K562 (cell line): ENCODE data around the gene DIAPH1. TPM values are rescaled to one million over a fixed set of nuclear protein-coding genes. Genes with fewer than 3 reads are reported as not detected.

Source experiments
- CBFB ChIP-seq: sonication (generic); formaldehyde crosslinking; IDR thresholded peaks from 2 replicates; pipeline ENCODE4 v1.4.0; 2020; ENCODE audit warnings: mild to moderate bottlenecking, missing genetic modification reagents
- CCNT2 ChIP-seq: IDR thresholded peaks from 2 replicates; pipeline ENCODE4 v1.6.1; 2011; ENCODE audit warnings: borderline replicate concordance, low read depth, mild to moderate bottlenecking, moderate library complexity, mixed read lengths, low read length; ENCODE audit not compliant: insufficient read length; ENCODE audit errors: extremely low read depth
- FOS ChIP-seq: IDR thresholded peaks from 3 replicates; pipeline ENCODE4 v1.6.1; 2011; ENCODE audit not compliant: insufficient read length; ENCODE audit errors: extremely low read depth
- NFE2L1 ChIP-seq: fragments of 450-650 bp; IDR thresholded peaks from 2 replicates; pipeline ENCODE4 v1.6.1; 2016; ENCODE audit warnings: missing genetic modification characterization, low read depth, mild to moderate bottlenecking, missing compliant biosample characterization, moderate library complexity, borderline replicate concordance
- POLR2H ChIP-seq: IDR thresholded peaks from 2 replicates; pipeline ENCODE4 v1.6.1; 2016; ENCODE audit warnings: missing genetic modification characterization, low read depth, mild to moderate bottlenecking, control low read depth, missing compliant biosample characterization, moderate library complexity
- RAD21 ChIP-seq, 2 experiments: fragments of 250-450 bp in 1 of 2; fragments of 450-650 bp in 1 of 2; sonication (Bioruptor Pico) in 1 of 2; formaldehyde crosslinking in 1 of 2; IDR thresholded peaks in 1 of 2; conservative IDR thresholded peaks in 1 of 2; 2 replicates each; pipeline versions ENCODE4 v1.4.0 to v1.8.0; 2020 to 2022; ENCODE audit warnings: mild to moderate bottlenecking in 2 of 2, moderate library complexity in 1 of 2
- RB1 ChIP-seq: fragments of 450-650 bp; IDR thresholded peaks from 2 replicates; pipeline ENCODE4 v1.6.1; 2017; ENCODE audit warnings: low read depth, mild to moderate bottlenecking
- RNF2 ChIP-seq: sonication (generic); IDR thresholded peaks from 2 replicates; pipeline ENCODE4 v1.6.1; 2016
- SMAD3 ChIP-seq: fragments of 450-650 bp; formaldehyde crosslinking; conservative IDR thresholded peaks from 2 replicates; pipeline ENCODE4 v1.4.0; 2020; ENCODE audit warnings: mild to moderate bottlenecking
- ZBTB7A ChIP-seq: IDR thresholded peaks from 2 replicates; pipeline ENCODE4 v1.6.1; 2011; ENCODE audit warnings: low read depth, mild to moderate bottlenecking, low read length, moderate library complexity, borderline replicate concordance; ENCODE audit not compliant: control insufficient read depth
- ZNF24 ChIP-seq: fragments of 450-650 bp; IDR thresholded peaks from 2 replicates; pipeline ENCODE4 v1.6.1; 2016
- ZNF3 ChIP-seq: fragments of 250-450 bp; sonication (Bioruptor Pico); IDR thresholded peaks from 2 replicates; pipeline ENCODE4 v1.5.0; 2021; ENCODE audit warnings: mild to moderate bottlenecking, moderate library complexity
- ZZZ3 ChIP-seq: fragments of 450-650 bp; IDR thresholded peaks from 2 replicates; pipeline ENCODE4 v1.6.1; 2016; ENCODE audit warnings: antibody characterized with exemption, mild to moderate bottlenecking, moderate library complexity
- polyA plus RNA-seq, 8 experiments: library from polyadenylated mRNA; depleted of rRNA in 4 of 8; stranded (reverse) in 5 of 8; unstranded in 3 of 8; fragments of >200 nt; fragmentation: Nextera tagmentation in 2 of 8; fragmentation: Illumina TruSeq in 1 of 8; extraction: Ambion mirVana in 2 of 8; extraction: Trizol in 1 of 8; gene quantifications; 2 replicates each; pipeline versions ENCODE4 v1.2.1 to v1.2.3, GENCODE V29; 2011 to 2014; ENCODE audit warnings: inconsistent platforms in 1 of 8, missing spikeins in 1 of 8
- total RNA-seq, 7 experiments: library from RNA; depleted of rRNA in 6 of 7; stranded (reverse); fragments of >200 nt in 6 of 7; fragmentation: Illumina TruSeq in 2 of 7; extraction: Trizol in 2 of 7; gene quantifications; 2 replicates each; pipeline versions ENCODE4 v1.2.1 to v1.2.3, GENCODE V29; 2011 to 2021; ENCODE audit warnings: low replicate concordance in 1 of 7
- TF ChIP-seq, protein P1 (sequence below), 3 experiments: fragments of 200-800 bp in 1 of 3; sonication (Bioruptor generic) in 1 of 3; sonication (generic) in 1 of 3; formaldehyde crosslinking in 1 of 3; IDR thresholded peaks; 2 replicates each; pipeline versions ENCODE4 v1.6.1 to v1.8.0; 2016 to 2022; ENCODE audit warnings: mild to moderate bottlenecking in 2 of 3, missing compliant biosample characterization in 2 of 3, missing genetic modification characterization in 2 of 3, missing genetic modification reagents in 1 of 3
- TF ChIP-seq, protein P2 (sequence below): fragments of 250-450 bp; sonication (Bioruptor Pico); IDR thresholded peaks from 2 replicates; pipeline ENCODE4 v1.8.0; 2021; ENCODE audit warnings: borderline replicate concordance, mild to moderate bottlenecking, moderate library complexity; ENCODE audit not compliant: poor library complexity, severe bottlenecking
- TF ChIP-seq, protein P3 (sequence below): fragments of 250-450 bp; sonication (Bioruptor Pico); IDR thresholded peaks from 2 replicates; pipeline ENCODE4 v1.5.0; 2021
- TF ChIP-seq, protein P4 (sequence below): fragments of 450-650 bp; formaldehyde crosslinking; IDR thresholded peaks from 2 replicates; pipeline ENCODE4 v1.4.0; 2022; ENCODE audit warnings: mild to moderate bottlenecking, moderate library complexity
- TF ChIP-seq, protein P5 (sequence below): fragments of 250-450 bp; sonication (Bioruptor Pico); IDR thresholded peaks from 2 replicates; pipeline ENCODE4 v1.5.0; 2022; ENCODE audit warnings: mild to moderate bottlenecking
- TF ChIP-seq, protein P6 (sequence below): fragments of 450-650 bp; conservative IDR thresholded peaks from 2 replicates; pipeline ENCODE4 v1.6.1; 2016; ENCODE audit warnings: missing genetic modification characterization, low read depth, mild to moderate bottlenecking, control low read depth, missing compliant biosample characterization

Gene DIAPH1
- total and polyA plus RNA-seq, 9 of the 15 experiments (the other 6 are each of a cell fraction or from before 2014, with no cell fraction given): 60.8 to 328 (median 97.8) TPM

DNA sequence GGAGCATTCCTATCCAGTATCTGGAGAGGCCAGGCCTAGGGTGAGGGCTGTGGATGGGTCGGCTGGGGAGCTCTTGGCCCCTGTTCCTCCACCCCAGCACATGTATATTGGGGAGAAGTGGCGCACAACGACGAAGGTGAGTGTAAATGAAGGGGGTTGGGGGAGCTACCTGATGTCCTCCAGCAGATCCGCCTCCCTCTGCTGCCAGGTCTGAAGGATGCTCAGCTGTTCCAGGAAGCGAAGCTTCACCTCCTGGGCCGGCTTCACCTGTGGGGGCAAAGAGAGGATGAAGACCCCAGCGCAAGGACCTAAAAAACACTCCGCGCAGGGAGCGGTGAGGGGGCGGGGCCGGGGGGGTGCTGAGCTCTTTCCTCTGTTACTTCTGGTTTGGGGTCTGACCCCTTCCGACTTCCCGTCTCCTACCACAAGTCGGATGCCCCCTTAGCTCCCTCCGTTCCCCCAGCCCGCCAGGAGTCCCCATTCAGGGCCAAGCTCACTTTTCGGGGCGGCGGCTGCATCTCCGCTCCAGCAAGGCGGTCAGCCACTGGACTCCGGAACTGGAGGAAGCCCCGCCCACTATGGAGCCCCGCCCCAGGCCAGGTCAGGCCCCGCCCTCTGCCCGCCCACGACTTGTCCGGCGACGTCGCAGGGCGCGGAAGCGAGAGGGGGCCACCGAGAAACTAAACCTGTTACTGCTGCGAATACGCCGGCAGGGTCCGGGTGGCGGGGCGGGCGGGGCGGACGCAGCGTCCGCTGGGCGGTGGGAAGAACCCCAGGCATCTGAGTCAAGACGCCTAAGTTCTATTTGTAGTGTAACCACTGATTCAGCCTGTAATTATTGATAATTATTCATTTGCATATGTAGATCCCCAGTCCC is 32.3 kb upstream of the DIAPH1 start, which contains the start of gene FCHSD1 (continued):
- no peak for TF ChIP-seq POLR2H (tag)
- no peak for TF ChIP-seq ZZZ3
- TF ChIP-seq SMAD3 (CRISPR knock-in tag): no peak
- no peak for TF ChIP-seq ZNF3
- TF ChIP-seq, protein P1, sequence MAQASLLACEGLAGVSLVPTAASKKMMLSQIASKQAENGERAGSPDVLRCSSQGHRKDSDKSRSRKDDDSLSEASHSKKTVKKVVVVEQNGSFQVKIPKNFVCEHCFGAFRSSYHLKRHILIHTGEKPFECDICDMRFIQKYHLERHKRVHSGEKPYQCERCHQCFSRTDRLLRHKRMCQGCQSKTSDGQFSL (CRISPR knock-in tag; IDR thresholded peaks at IDR 0.05): peak; percentile 42
- TF ChIP-seq, protein P1 (tag; IDR thresholded peaks at IDR 0.05): 0 out of 4 replicates have a peak, but pooled peaks of 1 of the 2 experiments have one; percentile 49
- TF ChIP-seq NFE2L1 (tag): no peak
- TF ChIP-seq FOS: no peak
- no peak for TF ChIP-seq ZNF24
- TF ChIP-seq, protein P2, sequence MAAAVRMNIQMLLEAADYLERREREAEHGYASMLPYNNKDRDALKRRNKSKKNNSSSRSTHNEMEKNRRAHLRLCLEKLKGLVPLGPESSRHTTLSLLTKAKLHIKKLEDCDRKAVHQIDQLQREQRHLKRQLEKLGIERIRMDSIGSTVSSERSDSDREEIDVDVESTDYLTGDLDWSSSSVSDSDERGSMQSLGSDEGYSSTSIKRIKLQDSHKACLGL (CRISPR knock-in tag): no peak
- peak; percentile 15 for TF ChIP-seq CCNT2
- TF ChIP-seq, protein P3, sequence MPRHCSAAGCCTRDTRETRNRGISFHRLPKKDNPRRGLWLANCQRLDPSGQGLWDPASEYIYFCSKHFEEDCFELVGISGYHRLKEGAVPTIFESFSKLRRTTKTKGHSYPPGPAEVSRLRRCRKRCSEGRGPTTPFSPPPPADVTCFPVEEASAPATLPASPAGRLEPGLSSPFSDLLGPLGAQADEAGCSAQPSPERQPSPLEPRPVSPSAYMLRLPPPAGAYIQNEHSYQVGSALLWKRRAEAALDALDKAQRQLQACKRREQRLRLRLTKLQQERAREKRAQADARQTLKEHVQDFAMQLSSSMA (CRISPR knock-in tag): no peak
- TF ChIP-seq, protein P4, sequence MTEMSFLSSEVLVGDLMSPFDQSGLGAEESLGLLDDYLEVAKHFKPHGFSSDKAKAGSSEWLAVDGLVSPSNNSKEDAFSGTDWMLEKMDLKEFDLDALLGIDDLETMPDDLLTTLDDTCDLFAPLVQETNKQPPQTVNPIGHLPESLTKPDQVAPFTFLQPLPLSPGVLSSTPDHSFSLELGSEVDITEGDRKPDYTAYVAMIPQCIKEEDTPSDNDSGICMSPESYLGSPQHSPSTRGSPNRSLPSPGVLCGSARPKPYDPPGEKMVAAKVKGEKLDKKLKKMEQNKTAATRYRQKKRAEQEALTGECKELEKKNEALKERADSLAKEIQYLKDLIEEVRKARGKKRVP: no peak
- TF ChIP-seq, protein P5, sequence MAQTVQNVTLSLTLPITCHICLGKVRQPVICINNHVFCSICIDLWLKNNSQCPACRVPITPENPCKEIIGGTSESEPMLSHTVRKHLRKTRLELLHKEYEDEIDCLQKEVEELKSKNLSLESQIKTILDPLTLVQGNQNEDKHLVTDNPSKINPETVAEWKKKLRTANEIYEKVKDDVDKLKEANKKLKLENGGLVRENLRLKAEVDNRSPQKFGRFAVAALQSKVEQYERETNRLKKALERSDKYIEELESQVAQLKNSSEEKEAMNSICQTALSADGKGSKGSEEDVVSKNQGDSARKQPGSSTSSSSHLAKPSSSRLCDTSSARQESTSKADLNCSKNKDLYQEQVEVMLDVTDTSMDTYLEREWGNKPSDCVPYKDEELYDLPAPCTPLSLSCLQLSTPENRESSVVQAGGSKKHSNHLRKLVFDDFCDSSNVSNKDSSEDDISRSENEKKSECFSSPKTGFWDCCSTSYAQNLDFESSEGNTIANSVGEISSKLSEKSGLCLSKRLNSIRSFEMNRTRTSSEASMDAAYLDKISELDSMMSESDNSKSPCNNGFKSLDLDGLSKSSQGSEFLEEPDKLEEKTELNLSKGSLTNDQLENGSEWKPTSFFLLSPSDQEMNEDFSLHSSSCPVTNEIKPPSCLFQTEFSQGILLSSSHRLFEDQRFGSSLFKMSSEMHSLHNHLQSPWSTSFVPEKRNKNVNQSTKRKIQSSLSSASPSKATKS (CRISPR knock-in tag): no peak
- TF ChIP-seq, protein P6, sequence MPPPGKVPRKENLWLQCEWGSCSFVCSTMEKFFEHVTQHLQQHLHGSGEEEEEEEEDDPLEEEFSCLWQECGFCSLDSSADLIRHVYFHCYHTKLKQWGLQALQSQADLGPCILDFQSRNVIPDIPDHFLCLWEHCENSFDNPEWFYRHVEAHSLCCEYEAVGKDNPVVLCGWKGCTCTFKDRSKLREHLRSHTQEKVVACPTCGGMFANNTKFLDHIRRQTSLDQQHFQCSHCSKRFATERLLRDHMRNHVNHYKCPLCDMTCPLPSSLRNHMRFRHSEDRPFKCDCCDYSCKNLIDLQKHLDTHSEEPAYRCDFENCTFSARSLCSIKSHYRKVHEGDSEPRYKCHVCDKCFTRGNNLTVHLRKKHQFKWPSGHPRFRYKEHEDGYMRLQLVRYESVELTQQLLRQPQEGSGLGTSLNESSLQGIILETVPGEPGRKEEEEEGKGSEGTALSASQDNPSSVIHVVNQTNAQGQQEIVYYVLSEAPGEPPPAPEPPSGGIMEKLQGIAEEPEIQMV (tag): peak; percentile 58; the same call in 1 of the 2 replicates
- TF ChIP-seq RB1: no peak
- peak; percentile 76; the same call in 1 of the 2 replicates for TF ChIP-seq ZBTB7A
- TF ChIP-seq CBFB (CRISPR knock-in tag): no peak
- TF ChIP-seq RNF2: no peak
- TF ChIP-seq RAD21 (CRISPR knock-in tag; conservative IDR thresholded peaks at IDR 0.05 in 1 of 2, IDR thresholded peaks at IDR 0.05 in 1 of 2): no peak
